GM18505 (cell line): Measurements from ENCODE around the gene JAG1.
"Not testable (repeated sequence)": the region's sequence is repeated elsewhere in the genome, so short reads cannot be mapped to it uniquely, and the experiment has no call there.

Experiments
- ATAC-seq: cut with Tn5 transposase; IDR thresholded peaks from one replicate; pipeline ENCODE4 v1.9.1; 2021; ENCODE audit not compliant: unreplicated experiment
- POLR2A ChIP-seq: IDR thresholded peaks from 4 replicates; pipeline ENCODE4 v1.6.1; 2011; ENCODE audit warnings: borderline replicate concordance; ENCODE audit not compliant: insufficient read depth, insufficient read length; ENCODE audit errors: extremely low read depth

JAG1 gene

DNA sequence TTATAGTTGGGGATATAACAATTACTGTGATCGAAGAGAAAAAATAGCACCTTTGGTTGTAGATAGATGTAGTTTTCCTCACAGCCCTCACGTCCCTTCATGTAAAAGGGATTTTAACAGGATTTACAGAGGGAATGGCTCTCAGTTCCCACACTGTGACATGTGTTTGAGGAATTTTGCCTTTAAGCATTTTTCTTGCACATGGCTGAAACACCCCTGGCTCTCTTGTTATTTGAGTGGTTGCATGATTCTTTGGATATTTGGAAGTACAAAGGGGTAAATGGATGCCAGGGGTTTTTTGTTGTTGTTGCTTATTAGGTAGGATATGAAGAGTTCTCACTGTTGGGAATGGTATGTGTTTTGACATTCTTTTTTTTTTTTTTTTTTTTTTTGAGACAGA lies 48.2 kb downstream of the JAG1 start:
- ATAC-seq = no peak
- no peak for TF ChIP-seq POLR2A

DNA sequence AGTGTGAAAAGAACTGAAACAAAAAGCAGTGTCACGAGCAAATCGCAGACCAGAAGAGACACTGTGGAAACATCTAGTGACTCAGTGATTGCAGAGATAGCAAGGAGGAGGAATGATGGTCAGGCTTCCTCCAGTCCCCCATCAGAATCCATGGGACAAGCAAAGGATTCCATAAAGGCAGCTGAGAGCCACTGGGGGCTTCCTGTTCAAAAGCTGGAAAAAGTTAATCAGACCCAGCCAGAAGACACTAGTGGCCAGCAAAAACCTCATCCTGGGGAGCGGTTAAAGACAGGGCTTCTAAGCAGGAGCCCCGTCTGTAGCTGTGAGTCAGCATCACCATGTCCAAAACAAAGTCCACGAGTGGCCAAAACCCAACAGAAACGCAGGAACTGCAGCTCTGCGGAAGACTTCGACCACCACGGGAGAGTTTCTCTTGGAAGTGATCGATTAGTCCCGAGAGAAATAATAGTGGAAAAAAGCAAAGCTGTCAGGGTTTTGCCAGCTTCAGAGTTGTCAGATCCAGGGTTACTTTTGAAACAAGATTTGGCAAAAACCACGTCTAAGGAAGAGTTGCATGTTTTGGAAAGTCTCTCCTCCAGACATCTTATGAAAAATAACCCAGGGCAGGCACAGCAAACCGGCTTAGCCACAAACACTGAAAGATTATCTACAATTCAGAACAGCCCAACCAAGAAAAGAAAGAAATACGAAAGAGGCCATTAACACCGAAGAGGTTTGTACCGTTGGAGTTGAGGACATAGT lies 51.0 kb downstream of the JAG1 start:
- TF ChIP-seq POLR2A = no peak
- ATAC-seq = no peak

DNA sequence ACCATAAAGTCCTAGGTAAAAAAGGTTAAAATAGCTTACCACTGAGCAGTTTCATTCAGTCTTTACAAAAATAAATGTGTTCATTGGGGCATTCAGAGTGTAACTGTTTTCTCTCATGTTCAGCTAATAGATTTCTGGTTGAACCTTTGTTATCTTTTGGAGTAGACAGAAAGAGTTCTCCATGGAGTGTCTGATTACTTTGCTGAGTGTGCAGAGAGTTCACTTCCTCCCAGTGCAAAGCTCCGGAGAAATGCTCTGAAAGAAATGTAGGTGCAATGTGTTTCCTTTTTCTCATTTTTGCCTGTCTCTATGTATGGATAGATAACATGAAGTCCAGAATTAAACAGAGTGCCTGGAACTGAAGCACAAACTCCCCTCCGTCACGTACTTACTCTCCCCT lies 52.6 kb downstream of the JAG1 start:
- no peak for ATAC-seq
- TF ChIP-seq POLR2A = no peak

DNA sequence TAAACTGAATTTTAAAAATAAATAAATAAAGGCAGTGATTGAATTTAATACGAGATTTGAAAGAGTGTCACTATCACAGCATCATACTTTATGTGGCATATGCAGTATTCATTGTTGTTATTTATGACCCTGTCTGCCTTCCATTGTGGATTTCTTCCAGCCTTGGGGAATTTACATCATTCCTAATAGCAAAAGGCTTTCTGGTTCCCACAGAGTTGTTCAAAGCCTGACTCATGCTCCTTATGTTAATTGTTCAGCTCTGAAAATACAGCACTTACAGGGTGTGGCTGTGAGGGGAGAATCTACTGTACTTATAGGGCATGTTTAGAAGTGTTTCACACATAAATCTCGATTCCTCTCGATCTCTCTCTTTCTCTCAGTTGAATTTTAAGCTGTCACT lies 54.4 kb downstream of the JAG1 start:
- TF ChIP-seq POLR2A = no peak
- no peak for ATAC-seq

DNA sequence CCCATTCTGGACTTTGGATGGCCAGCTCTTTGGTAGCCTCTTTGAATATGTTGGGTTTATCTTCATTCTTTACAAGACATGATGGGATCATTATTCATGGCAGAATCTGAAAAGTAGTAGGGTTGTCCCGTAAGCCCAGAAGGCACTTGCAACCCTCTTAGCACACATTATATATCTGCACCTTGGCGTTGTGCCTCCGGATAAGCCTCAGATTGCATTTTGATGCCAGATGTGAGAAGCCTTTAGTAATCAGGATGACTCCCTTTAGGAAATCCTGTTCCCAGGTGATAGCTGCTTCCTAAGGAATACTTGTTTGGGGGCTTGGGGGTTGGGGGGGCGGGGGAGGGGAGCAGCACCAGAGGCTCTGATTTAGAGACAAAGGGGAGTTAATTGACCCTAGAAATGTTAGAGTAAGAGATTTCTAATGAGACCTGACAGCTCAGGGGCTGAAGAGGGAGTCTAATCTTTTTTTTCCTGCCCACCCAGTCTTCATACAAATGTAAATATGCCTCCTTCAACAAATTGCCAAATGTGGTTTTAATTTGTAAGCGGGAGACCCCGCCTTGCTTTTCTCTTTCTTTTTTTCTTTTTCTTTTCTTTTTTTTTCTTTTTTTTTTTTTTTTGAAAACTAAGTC lies 55.1 kb downstream of the JAG1 start:
- ATAC-seq = no peak
- no peak for TF ChIP-seq POLR2A

DNA sequence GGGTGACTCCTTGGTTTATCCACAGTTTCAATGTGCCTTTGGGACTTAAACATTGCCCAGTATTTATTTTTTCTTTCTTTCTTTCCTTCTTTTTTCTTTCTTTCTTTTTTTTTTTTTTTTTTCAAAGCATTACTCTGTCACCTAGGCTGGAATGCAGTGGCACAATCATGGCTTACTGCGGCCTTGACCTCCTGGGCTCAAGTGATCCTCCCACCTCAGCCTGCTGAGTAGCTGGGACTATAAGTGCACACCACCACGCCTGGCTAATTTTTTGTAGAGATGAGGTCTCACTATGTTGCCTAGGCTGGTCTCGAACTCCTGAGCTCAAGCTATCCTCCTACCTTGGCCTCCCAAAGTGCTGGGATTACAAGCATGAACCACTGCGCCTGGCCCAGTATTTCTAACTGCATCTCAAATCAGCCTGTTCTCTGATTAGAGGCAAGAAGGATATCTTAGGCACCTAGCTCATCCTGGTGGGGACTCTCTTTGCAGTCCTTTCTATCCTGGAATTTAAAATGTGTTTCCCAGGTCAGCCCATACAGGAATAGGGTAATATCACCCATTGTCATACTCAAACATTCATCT lies 56.2 kb downstream of the JAG1 start:
- ATAC-seq = not testable (repeated sequence)

DNA sequence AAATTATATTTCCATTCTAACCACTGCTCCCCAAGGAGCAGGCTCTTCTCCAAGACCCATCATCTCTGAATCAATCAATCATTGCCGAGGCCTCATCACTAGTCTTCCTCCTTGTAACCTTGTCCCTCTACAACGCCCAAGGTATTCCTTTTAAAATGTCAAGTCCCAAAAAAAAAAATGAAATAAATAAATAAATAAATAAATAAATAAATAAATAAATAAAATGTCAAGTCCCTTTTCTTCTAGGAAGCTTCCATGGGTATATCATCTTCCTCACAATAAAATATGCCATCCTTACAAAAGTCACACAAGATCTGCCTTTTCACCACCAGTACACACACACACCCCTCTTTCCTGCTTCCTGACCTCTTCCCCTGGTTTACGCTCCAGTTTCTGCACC lies 57.6 kb downstream of the JAG1 start:
- no peak for ATAC-seq
- no peak for TF ChIP-seq POLR2A

DNA sequence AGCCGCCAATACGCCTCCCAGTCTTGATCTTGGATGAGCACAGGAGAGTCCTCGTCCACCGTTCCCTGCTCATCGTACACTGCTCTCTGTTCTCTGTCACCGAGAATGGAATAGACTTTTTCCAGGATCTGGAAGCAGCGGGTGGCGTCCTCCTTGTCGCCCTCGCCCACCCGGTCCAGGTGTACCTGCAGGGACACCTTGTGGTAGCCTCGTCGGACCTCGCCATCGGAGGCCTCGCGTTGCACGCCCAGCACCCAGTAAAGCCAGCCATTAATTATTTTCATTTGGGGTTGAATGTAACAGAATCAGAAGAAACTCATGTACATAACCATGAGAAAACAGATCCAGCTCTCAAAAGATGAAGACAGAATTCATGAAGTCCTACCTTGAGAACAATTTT lies 59.9 kb downstream of the JAG1 start:
- no peak for TF ChIP-seq POLR2A
- ATAC-seq = no peak

DNA sequence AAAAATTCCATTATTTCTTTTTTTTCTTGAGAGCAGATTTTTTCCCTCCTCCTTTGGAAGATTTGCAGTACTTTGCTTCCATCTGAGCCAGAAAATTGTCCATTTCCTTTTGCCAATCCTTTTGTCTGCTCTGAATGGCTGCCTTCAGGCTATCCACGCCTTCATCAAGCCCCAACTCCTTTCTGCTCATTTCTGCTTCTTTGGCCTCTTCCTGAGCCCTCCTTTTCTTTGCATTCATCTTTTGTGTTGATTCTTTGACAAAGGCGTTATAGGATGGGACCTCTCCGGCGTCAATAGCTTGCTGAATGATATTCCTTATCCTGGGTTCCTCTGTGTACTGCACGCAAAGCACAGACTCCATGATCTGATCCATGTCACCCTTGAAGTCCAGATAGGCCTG lies 60.4 kb downstream of the JAG1 start:
- not testable (repeated sequence) for ATAC-seq

DNA sequence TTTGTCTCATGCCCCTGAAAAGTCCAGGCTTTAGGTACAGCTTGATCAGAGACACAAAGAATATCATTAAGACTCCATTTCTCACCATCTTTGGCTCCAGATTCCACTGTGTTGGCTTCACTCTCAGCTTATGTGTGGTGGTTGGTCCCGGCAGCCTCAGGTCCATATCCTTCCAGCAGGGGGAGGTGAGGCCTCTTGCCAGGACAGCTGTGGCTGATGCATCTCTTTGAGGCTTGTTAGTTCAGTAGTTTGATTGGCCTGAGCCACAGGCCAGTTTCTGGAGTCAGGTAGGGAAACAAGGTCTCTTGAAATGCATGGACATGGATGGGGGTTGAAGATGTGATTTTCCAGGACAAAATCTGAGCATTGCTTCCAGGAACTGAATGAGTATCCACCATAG lies 62.4 kb downstream of the JAG1 start:
- ATAC-seq = peak; percentile 85
- TF ChIP-seq POLR2A = no peak

DNA sequence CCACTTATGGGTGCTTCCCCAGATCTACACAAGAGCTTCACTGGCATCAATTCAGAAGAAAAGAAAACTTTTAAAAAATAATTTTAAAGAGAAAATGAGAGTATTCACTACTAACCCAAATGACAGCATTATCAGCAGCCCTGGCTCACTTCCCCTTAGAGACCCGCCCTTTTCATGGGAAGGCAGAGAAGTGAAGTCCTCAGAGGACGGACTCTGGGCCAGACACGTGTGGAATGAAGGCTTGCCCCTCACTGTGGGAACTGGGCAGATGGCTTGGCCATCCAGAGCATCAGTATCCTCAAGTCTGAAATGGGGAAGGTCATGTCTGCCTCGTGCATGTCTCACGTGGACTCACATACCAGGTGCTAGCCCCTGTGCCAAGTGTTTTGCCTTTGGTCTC lies 63.5 kb downstream of the JAG1 start:
- no peak for TF ChIP-seq POLR2A
- no peak for ATAC-seq

DNA sequence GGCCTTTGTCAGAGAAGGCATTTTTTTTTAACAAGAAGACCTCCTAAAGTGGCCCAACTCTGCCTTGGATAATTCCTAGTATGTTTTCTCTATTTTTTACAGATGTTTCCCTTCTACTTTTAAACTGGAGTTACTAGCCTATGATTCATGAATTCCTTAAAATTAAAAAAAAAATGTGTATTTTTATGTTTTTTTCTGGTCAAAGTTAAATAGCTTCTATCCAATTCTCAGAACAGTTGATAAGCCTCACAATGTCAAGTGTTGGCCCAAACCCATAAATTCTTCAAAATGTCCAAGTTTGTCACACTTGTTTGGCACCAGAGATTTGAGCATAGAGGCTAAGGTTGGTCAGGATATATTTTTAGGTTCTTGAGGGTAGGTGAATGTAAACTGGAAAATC lies 64.0 kb downstream of the JAG1 start:
- TF ChIP-seq POLR2A = no peak
- ATAC-seq = no peak

DNA sequence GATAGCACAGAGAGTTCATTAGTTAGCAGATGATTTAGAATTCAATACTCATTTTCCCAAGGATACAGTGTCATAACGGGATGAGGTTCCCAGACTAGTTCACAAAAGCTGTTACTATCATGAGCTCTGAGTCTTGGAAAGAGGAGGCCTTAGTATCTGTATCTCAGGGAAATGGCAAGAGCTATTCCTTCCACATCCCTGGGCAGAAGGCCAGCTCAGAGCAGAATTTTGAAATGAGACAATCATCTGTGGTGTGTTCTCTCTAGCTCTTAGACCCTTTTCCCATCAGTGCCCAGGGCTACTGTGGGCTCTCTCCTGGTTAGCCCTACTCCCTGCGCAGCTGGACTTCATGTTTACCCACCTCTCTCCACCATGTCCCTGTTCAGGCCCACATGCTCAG lies 64.5 kb downstream of the JAG1 start:
- ATAC-seq = no peak
- TF ChIP-seq POLR2A = no peak

DNA sequence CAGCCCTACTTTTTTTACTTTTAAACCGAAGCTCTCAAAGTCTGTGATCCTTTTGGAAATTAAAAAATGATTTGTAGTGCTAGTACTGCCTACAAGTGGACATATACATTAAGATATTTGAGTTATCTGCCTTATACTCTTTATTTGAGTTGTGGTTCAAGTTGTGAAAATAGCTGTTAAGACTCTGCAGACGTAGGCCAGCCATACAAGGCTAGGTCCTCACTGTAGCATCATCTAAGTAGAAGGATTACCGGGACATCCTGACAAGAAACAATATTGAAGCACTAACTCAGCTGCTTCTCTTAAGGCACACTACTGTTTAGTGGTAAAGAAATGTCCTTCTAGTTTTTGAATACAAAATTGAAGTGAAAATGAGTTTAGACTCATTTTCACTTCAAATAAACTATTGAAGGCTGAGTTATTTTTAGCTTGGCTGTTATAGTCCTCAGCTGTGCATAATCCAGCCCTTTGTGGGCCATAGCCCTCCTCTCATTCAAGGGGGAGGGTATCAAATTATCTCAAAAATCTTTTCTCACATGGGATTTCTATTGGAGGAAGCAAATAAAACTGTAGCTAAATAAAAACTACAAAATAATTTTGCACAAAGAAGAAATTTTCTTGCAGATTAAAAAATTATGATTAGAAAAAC lies 68.1 kb downstream of the JAG1 start:
- no peak for ATAC-seq
- no peak for TF ChIP-seq POLR2A
